ENCODE data around the gene ADAD2.

ADAD2 gene

GRCh38 chr16:84144209-84144858, 46.6 kb upstream of the ADAD2 start:
- DNase-seq, result peak; percentile 24
- H3K79me2 ChIP-seq (ENCODE audit: low read length), result peaks cover 45% of the 10 kb centered on the region

DNA sequence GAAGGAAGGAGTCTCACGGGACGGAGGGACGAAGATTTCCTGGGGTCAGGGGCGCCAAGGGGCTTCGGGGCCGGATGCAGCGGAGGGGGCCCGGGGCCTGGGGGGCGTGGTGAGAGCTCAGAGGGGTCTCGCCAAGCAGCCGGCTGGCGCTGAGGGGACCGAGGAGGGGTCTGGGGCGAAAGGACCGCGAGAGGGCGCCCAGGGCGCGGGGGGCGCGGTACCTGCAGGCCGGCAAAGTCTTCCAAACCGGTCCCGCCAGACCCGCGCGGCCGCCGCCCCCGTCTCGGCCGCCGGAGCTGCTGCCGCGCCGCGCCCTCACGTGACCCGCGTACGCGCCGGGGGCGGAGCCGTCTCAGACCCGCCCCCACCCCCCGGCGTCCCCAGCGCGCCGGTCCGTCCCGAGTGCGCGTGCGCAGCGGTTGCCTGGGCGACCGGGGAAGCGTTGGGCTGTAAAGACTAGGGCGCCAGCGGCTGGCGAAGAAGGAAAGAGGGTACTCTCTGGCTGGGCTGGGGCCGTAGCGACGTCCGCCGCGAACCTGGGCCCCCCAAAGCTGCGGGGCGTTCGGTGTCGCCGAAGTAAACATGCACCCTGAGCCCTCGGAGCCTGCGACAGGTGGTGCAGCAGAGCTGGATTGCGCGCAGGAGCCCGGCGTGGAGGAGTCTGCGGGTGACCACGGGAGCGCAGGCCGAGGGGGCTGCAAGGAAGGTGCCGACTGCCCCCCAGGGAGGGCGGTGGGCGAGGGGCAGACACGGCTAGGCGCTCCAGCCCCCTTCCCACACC, 45.9 kb upstream of the ADAD2 start, which contains the start of the genes DNAAF1 and HSDL1:
DNAAF1 (plus strand) TSS at position 450 of the 781 bp plus-strand sequence; CDS start at position 583, 133 bp downstream.
HSDL1 (minus strand) TSS at position 319 of the 781 bp plus-strand sequence. CDS start 13,856 bp downstream, outside the sequence.
- Histone ChIP-seq H4K20me1 (ENCODE audit: insufficient read depth, low read length) (no peaks in the 10 kb centered on the region), H3K27ac (ENCODE audit: low read length) (peak within 1 kb of the TSS; percentile 84), H3K27me3 (replicated peaks; ENCODE audit: insufficient read depth, low read length) (no peaks in the 10 kb centered on the region), H3F3A (ENCODE audit: insufficient read depth, low read length) (no peaks in the 10 kb centered on the region), H2AFZ (ENCODE audit: low read length) (peak within 1 kb of the TSS; percentile 46), H3K9me2 (replicated peaks; ENCODE audit: insufficient read depth, low read length) (no peaks in the 10 kb centered on the region), H3K79me2 (ENCODE audit: low read length) (peaks cover 38% of the 10 kb centered on the region), H3K9me3 (replicated peaks; ENCODE audit: insufficient read depth, low read length) (no peaks in the 10 kb centered on the region), H3K4me1 (ENCODE audit: low read length) (peaks cover 5% of the 10 kb centered on the region), H3K4me3 (ENCODE audit: low read length) (peak within 1 kb of the TSS; percentile 69), H3K9ac (ENCODE audit: low read length) (peak within 1 kb of the TSS; percentile 92), H3K4me2 (ENCODE audit: low read depth, low read length) (peak within 1 kb of the TSS; percentile 69), H3K36me3 (replicated peaks; ENCODE audit: insufficient read depth, low read length) (no peaks in the 10 kb centered on the region)
- TF ChIP-seq EZH2phosphoT487 (IDR thresholded peaks at IDR 0.05; ENCODE audit: low read length) (no peak), EZH2 (optimal IDR thresholded peaks at IDR 0.05; ENCODE audit: low read depth, low read length) (no peak)
- TF ChIP-seq, protein P1, sequence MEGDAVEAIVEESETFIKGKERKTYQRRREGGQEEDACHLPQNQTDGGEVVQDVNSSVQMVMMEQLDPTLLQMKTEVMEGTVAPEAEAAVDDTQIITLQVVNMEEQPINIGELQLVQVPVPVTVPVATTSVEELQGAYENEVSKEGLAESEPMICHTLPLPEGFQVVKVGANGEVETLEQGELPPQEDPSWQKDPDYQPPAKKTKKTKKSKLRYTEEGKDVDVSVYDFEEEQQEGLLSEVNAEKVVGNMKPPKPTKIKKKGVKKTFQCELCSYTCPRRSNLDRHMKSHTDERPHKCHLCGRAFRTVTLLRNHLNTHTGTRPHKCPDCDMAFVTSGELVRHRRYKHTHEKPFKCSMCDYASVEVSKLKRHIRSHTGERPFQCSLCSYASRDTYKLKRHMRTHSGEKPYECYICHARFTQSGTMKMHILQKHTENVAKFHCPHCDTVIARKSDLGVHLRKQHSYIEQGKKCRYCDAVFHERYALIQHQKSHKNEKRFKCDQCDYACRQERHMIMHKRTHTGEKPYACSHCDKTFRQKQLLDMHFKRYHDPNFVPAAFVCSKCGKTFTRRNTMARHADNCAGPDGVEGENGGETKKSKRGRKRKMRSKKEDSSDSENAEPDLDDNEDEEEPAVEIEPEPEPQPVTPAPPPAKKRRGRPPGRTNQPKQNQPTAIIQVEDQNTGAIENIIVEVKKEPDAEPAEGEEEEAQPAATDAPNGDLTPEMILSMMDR (IDR thresholded peaks at IDR 0.05; ENCODE audit: low read length), result peak; percentile 7; the same call in 1 of the 2 replicates
- DNase-seq, result peak; percentile 81

More at GRCh38 chr16:84144209-84144858, 46.6 kb upstream of the ADAD2 start:
- Histone ChIP-seq H3K9me3 (replicated peaks; ENCODE audit: insufficient read depth, low read length) (no peaks in the 10 kb centered on the region), H4K20me1 (ENCODE audit: insufficient read depth, low read length) (no peaks in the 10 kb centered on the region), H3K36me3 (replicated peaks; ENCODE audit: insufficient read depth, low read length) (no peaks in the 10 kb centered on the region), H2AFZ (ENCODE audit: low read length) (no peak overlapping the region), H3K4me1 (ENCODE audit: low read length) (peaks cover 12% of the 10 kb centered on the region), H3K4me3 (ENCODE audit: low read length) (peak overlapping the region; percentile 69), H3K4me2 (ENCODE audit: low read depth, low read length) (peak overlapping the region; percentile 68), H3K9ac (ENCODE audit: low read length) (peak overlapping the region; percentile 92), H3K27ac (ENCODE audit: low read length) (peak overlapping the region; percentile 84), H3K27me3 (replicated peaks; ENCODE audit: insufficient read depth, low read length) (no peaks in the 10 kb centered on the region), H3F3A (ENCODE audit: insufficient read depth, low read length) (peaks cover 3% of the 10 kb centered on the region; the same call in 1 of the 2 replicates), H3K9me2 (replicated peaks; ENCODE audit: insufficient read depth, low read length) (no peaks in the 10 kb centered on the region)
- TF ChIP-seq, protein P1 (IDR thresholded peaks at IDR 0.05; ENCODE audit: low read length), result peak; percentile 12; the same call in 1 of the 2 replicates
- TF ChIP-seq EZH2phosphoT487 (IDR thresholded peaks at IDR 0.05; ENCODE audit: low read length), result no peak
- no peak for TF ChIP-seq EZH2 (optimal IDR thresholded peaks at IDR 0.05; ENCODE audit: low read depth, low read length)

GRCh38 chr16:84150926-84151325, 40.0 kb upstream of the ADAD2 start:
- TF ChIP-seq EZH2phosphoT487 (IDR thresholded peaks at IDR 0.05; ENCODE audit: low read length), result no peak
- no peak for TF ChIP-seq EZH2 (optimal IDR thresholded peaks at IDR 0.05; ENCODE audit: low read depth, low read length)
- TF ChIP-seq, protein P1 (IDR thresholded peaks at IDR 0.05; ENCODE audit: low read length), result no peak
- no peak overlapping the region for H3K9ac ChIP-seq (ENCODE audit: low read length)
- no peak for DNase-seq
- no peaks in the 10 kb centered on the region for H3K36me3 ChIP-seq (replicated peaks; ENCODE audit: insufficient read depth, low read length)
- H3K4me1 ChIP-seq (ENCODE audit: low read length), result no peaks in the 10 kb centered on the region
- no peak overlapping the region for H2AFZ ChIP-seq (ENCODE audit: low read length)
- H3K4me3 ChIP-seq (ENCODE audit: low read length), result no peak overlapping the region
- no peaks in the 10 kb centered on the region for H3F3A ChIP-seq (ENCODE audit: insufficient read depth, low read length)
- H4K20me1 ChIP-seq (ENCODE audit: insufficient read depth, low read length), result no peaks in the 10 kb centered on the region
- H3K9me2 ChIP-seq (replicated peaks; ENCODE audit: insufficient read depth, low read length), result no peaks in the 10 kb centered on the region
- H3K9me3 ChIP-seq (replicated peaks; ENCODE audit: insufficient read depth, low read length), result no peaks in the 10 kb centered on the region
- H3K27ac ChIP-seq (ENCODE audit: low read length), result no peak overlapping the region
- H3K4me2 ChIP-seq (ENCODE audit: low read depth, low read length), result no peak overlapping the region
- no peaks in the 10 kb centered on the region for H3K79me2 ChIP-seq (ENCODE audit: low read length)
- no peaks in the 10 kb centered on the region for H3K27me3 ChIP-seq (replicated peaks; ENCODE audit: insufficient read depth, low read length)

All from MM.1S (cell line).